K562 (cell line): ENCODE results near the gene SYMPK. TPM values are rescaled to one million over a fixed set of nuclear protein-coding genes. Genes with fewer than 3 reads are reported as not detected.

Experiments used
- ATAC-seq: fragments of 200-7000 bp; cut with Tn5 transposase; 3 replicates; pipeline ENCODE4 v1.9.1; 2020; ENCODE audit warnings: moderate library complexity
- BruUV-seq: library from RNA; stranded (reverse); fragments of 400-500 nt; replicated peaks from 2 replicates; lab custom pipeline; 2021; lab: Mats Ljungman, UMichigan
- CTCF ChIA-PET: fragments of 300-600 bp; formaldehyde crosslinking; extraction: SDS; loops from one replicate; lab custom pipeline; 2021; ENCODE audit warnings: low intra/inter-chr PET ratio; lab: Yijun Ruan, JAX
- POLR2A ChIA-PET: fragments of 300-600, 350-650 bp; sonication (Branson Sonifier 250); formaldehyde crosslinking; extraction: SDS; loops from one replicate; lab custom pipeline; 2021; ENCODE audit warnings: antibody characterized with exemption, inconsistent platforms; lab: Yijun Ruan, JAX
- DNase-seq, 4 experiments: peaks; one replicate each; pipeline versions ENCODE4 v3.0.0 to v3.0.0-alpha.2; 2011 to 2018; ENCODE audit warnings: low spot score in 3 of 4, mixed read lengths in 3 of 4; ENCODE audit errors: extremely low read depth in 1 of 4
- FAIRE-seq: peaks from 2 replicates; lab custom pipeline; 2011; peaks lifted over from hg19 to GRCh38; lab: Jason Lieb, UNC
- H2AFZ ChIP-seq: 2 replicates; pipeline ENCODE4 v1.6.0; 2011; ENCODE audit warnings: low read depth, low read length, control low read depth, inconsistent platforms
- H3K27ac ChIP-seq: fragments of 200-600 bp; 3 replicates; pipeline ENCODE4 v1.8.0; 2011; ENCODE audit warnings: low read depth, mild to moderate bottlenecking, control low read depth, inconsistent platforms, low read length, moderate library complexity, mixed read lengths; ENCODE audit errors: extremely low read depth
- H3K27me3 ChIP-seq, 2 experiments: fragments of 300-600 bp in 1 of 2; 2 replicates in 1 of 2; 3 replicates in 1 of 2; pipeline versions ENCODE4 v1.6.0 to v1.8.0; 2011; ENCODE audit warnings: inconsistent platforms in 2 of 2, low read length in 2 of 2, mild to moderate bottlenecking in 1 of 2, mixed read lengths in 1 of 2, moderate library complexity in 1 of 2; ENCODE audit not compliant: control insufficient read depth in 2 of 2, insufficient read depth in 2 of 2
- H3K36me3 ChIP-seq: fragments of 300-600 bp; 3 replicates; pipeline ENCODE4 v1.8.0; 2011; ENCODE audit warnings: mild to moderate bottlenecking, low read length, inconsistent platforms; ENCODE audit not compliant: control insufficient read depth, insufficient read depth
- H3K4me1 ChIP-seq, 2 experiments: fragments of 200-600 bp in 1 of 2; replicated peaks in 1 of 2; 2 replicates in 1 of 2; 3 replicates in 1 of 2; pipeline versions ENCODE4 v1.5.1 to v1.8.0; 2011; ENCODE audit warnings: inconsistent platforms in 2 of 2, low read length in 2 of 2, mild to moderate bottlenecking in 1 of 2, mixed read lengths in 1 of 2, moderate library complexity in 1 of 2; ENCODE audit not compliant: control insufficient read depth in 2 of 2, insufficient read depth in 2 of 2
- H3K4me2 ChIP-seq: 2 replicates; pipeline ENCODE4 v1.6.1; 2011; ENCODE audit warnings: low read length, control low read depth, inconsistent platforms, mixed read lengths; ENCODE audit not compliant: insufficient read depth
- H3K4me3 ChIP-seq: fragments of 200-600 bp; sonication (generic), shearing (Covaris generic); 2 replicates; pipeline ENCODE4 v1.5.1; 2016; ENCODE audit warnings: control low read depth, inconsistent platforms
- H3K79me2 ChIP-seq: fragments of 200-600 bp; 3 replicates; pipeline ENCODE4 v1.8.0; 2011; ENCODE audit warnings: low read length, inconsistent platforms; ENCODE audit not compliant: control insufficient read depth, insufficient read depth
- H3K9ac ChIP-seq, 2 experiments: 2 replicates each; pipeline versions ENCODE4 v1.6.0 to v1.6.1; 2011; ENCODE audit warnings: low read depth in 2 of 2, low read length in 2 of 2, control low read depth in 1 of 2, inconsistent platforms in 1 of 2, mild to moderate bottlenecking in 1 of 2, mixed read lengths in 1 of 2; ENCODE audit not compliant: insufficient read depth in 1 of 2
- H3K9me1 ChIP-seq: one replicate; pipeline ENCODE4 v1.6.0; 2011; ENCODE audit warnings: inconsistent platforms, mild to moderate bottlenecking, low read length, moderate library complexity; ENCODE audit not compliant: control insufficient read depth, insufficient read depth
- H3K9me3 ChIP-seq: replicated peaks from 2 replicates; pipeline ENCODE4 v1.5.1; 2011; ENCODE audit warnings: low read depth, low read length, inconsistent platforms; ENCODE audit not compliant: control insufficient read depth, insufficient read depth
- H4K20me1 ChIP-seq: replicated peaks from 2 replicates; pipeline ENCODE4 v1.6.1; 2011; ENCODE audit warnings: low read length, inconsistent platforms, mixed read lengths; ENCODE audit not compliant: control insufficient read depth, insufficient read depth
- BRD9 ChIP-seq: fragments of 450-650 bp; IDR thresholded peaks from 2 replicates; pipeline ENCODE4 v1.6.1; 2018; ENCODE audit warnings: low read depth; ENCODE audit not compliant: partially characterized antibody
- ESRRA ChIP-seq: fragments of 450-650 bp; IDR thresholded peaks from 2 replicates; pipeline ENCODE4 v1.6.1; 2014; ENCODE audit warnings: low read depth, mild to moderate bottlenecking, moderate library complexity, borderline replicate concordance
- GABPA ChIP-seq: fragments of 200-800 bp; sonication (Bioruptor generic); conservative IDR thresholded peaks from 2 replicates; pipeline ENCODE4 v1.6.1; 2016; ENCODE audit warnings: low read depth, missing genetic modification characterization, missing compliant biosample characterization
- MCM7 ChIP-seq, 2 experiments: fragments of 450-650 bp; IDR thresholded peaks; 2 replicates each; pipeline ENCODE4 v1.6.1; 2016 to 2018
- NFXL1 ChIP-seq: fragments of 450-650 bp; formaldehyde crosslinking; IDR thresholded peaks from 2 replicates; pipeline ENCODE4 v1.4.0; 2021; ENCODE audit warnings: mild to moderate bottlenecking
- POLR2AphosphoS5 ChIP-seq: IDR thresholded peaks from 2 replicates; pipeline ENCODE4 v1.6.1; 2011; ENCODE audit warnings: mild to moderate bottlenecking, low read depth, low read length, moderate library complexity; ENCODE audit not compliant: control insufficient read depth, insufficient read depth
- RAD51 ChIP-seq: fragments of 450-650 bp; IDR thresholded peaks from 2 replicates; pipeline ENCODE4 v1.7.1; 2016; ENCODE audit warnings: low read depth, mild to moderate bottlenecking, borderline replicate concordance
- RCOR1 ChIP-seq, 2 experiments: IDR thresholded peaks; 2 replicates each; pipeline ENCODE4 v1.6.1; 2012; ENCODE audit warnings: low read depth in 2 of 2, low read length in 2 of 2, borderline replicate concordance in 1 of 2, improper control_type of control experiment in 1 of 2
- ZFP36 ChIP-seq: fragments of 150-350 bp; IDR thresholded peaks from 2 replicates; pipeline ENCODE4 v1.6.1; 2018; ENCODE audit warnings: low read length, low read depth; ENCODE audit not compliant: partially characterized antibody
- ZNF24 ChIP-seq: fragments of 450-650 bp; IDR thresholded peaks from 2 replicates; pipeline ENCODE4 v1.6.1; 2016
- WGBS: fragments of 100-300 bp; shearing (Covaris generic); methylation state at CpG from one replicate; pipeline ENCODE4 v1.1.6; 2016; ENCODE audit warnings: low coverage, mixed read lengths; ENCODE audit not compliant: insufficient coverage; ENCODE audit errors: missing lambda C conversion rate; 5-methylcytosine and 5-hydroxymethylcytosine counted together
- in situ Hi-C: fragments of 300-500 bp; cut with MboI; formaldehyde crosslinking; loops from 4 replicates; pipeline ENCODE4 v1.15.0; 2018; ENCODE audit warnings: inconsistent platforms, mixed read lengths
- intact Hi-C: fragments of 100-400 bp; cut with micrococcal nuclease; formaldehyde crosslinking; loops from 2 replicates; pipeline ENCODE4 v1.14.2; 2022
- polyA plus RNA-seq, 8 experiments: library from polyadenylated mRNA; depleted of rRNA in 4 of 8; stranded (reverse) in 5 of 8; unstranded in 3 of 8; fragments of >200 nt; fragmentation: Nextera tagmentation in 2 of 8; fragmentation: Illumina TruSeq in 1 of 8; extraction: Ambion mirVana in 2 of 8; extraction: Trizol in 1 of 8; gene quantifications; 2 replicates each; pipeline versions ENCODE4 v1.2.1 to v1.2.3, GENCODE V29; 2011 to 2014; ENCODE audit warnings: inconsistent platforms in 1 of 8, missing spikeins in 1 of 8
- total RNA-seq, 7 experiments: library from RNA; depleted of rRNA in 6 of 7; stranded (reverse); fragments of >200 nt in 6 of 7; fragmentation: Illumina TruSeq in 2 of 7; extraction: Trizol in 2 of 7; gene quantifications; 2 replicates each; pipeline versions ENCODE4 v1.2.1 to v1.2.3, GENCODE V29; 2011 to 2021; ENCODE audit warnings: low replicate concordance in 1 of 7
- TF ChIP-seq, protein P1 (sequence below): fragments of 250-450 bp; sonication (Bioruptor Pico); IDR thresholded peaks from 2 replicates; pipeline ENCODE4 v1.4.0; 2020; ENCODE audit warnings: mild to moderate bottlenecking, moderate library complexity

SYMPK gene
- total and polyA plus RNA-seq, 9 of the 15 experiments (the other 6 are each of a cell fraction or from before 2014, with no cell fraction given): 0.73 to 95.5 (median 58.4) TPM

DNA sequence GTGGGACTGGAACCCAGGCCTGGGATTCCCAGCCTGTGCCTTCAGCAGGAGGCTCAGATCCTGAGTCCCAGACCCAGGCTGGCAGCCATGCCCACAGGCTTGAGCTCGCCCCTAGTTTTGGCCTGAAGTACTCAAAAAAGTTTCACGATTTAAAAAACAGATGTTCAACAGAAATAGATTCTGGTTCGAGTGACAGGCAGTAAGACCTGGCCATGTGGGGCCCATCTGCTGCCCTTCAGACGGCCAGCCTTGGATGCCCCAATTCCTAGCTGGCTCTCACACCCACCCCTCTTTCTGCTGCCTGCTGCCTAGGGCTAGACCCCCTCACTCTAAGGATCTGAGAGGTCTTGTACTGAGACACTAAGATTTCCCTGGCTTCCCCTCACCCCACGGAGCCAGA is 77.8 kb downstream of the SYMPK start:
- Histone ChIP-seq H3K9me1 (peaks cover 4% of the 10 kb centered on the region), H3K79me2 (no peaks in the 10 kb centered on the region), H3K27me3 (no peaks in the 10 kb centered on the region), H3K4me3 (no peak overlapping the region), H2AFZ (no peak overlapping the region), H3K27ac (no peak overlapping the region), H3K4me1 (peaks cover 11 to 48% of the 10 kb centered on the region in 2 experiments), H3K4me2 (no peak overlapping the region), H4K20me1 (0 out of 2 replicates have a peak, but pooled peaks cover 7% of the 10 kb centered on the region), H3K36me3 (peaks cover 48% of the 10 kb centered on the region; the same call in 2 of the 3 replicates), H3K9ac (peak overlapping the region in 1 of 2 experiments; percentile 29; a peak in 1 of 4 replicates), H3K9me3 (no peaks in the 10 kb centered on the region)
- in situ Hi-C loops (no loop called here), intact Hi-C loops (no loop called here)
- ATAC-seq: no peak
- TF ChIP-seq POLR2AphosphoS5 (0 out of 2 replicates have a peak, but pooled peaks have one; percentile 24), ESRRA (no peak)
- no TSS peak for BruUV-seq
- POLR2A ChIA-PET: interaction anchor here (7.7 kb wide), 1 partner anchor 14 kb away, joined by 70 read pairs; the partner anchor contains the start of gene SIX5
- CTCF ChIA-PET: no interaction called here
- DNase-seq: no peak
- 65% methylated on average over 5 of the region's 5 CpGs for WGBS
- no peak for FAIRE-seq

DNA sequence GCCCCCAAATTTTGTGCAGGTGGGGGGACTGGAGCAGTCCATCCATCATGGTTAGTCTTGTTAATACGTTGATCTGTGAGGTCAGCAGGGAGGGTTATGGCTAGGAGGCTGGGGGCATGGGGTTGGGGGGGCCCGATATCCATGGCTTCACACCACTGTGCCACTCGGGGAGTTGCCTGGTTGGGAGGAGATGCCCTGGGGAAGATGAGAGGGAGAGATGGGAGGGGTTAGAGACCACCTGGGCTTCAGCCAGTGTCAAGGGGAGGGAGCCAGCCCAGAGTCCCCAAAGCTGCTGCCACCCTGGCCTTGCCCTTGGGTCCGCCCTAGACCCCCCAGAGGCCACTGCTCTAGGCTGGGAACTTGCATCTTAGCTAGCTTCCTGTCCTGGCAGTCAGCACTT is 78.9 kb downstream of the SYMPK start:
- POLR2A ChIA-PET: interaction anchor here (0.6 to 7.7 kb wide), 2 partner anchors 13 to 102 kb away, joined by 4 to 70 read pairs; partner anchors contain the start of genes IRF2BP1 and SIX5
- Histone ChIP-seq H4K20me1 (0 out of 2 replicates have a peak, but pooled peaks cover 10% of the 10 kb centered on the region), H3K9ac (no peak overlapping the region), H3K9me3 (no peaks in the 10 kb centered on the region), H3K27ac (no peak overlapping the region), H3K79me2 (no peaks in the 10 kb centered on the region), H2AFZ (no peak overlapping the region), H3K36me3 (peaks cover 40% of the 10 kb centered on the region; the same call in 2 of the 3 replicates), H3K9me1 (peaks cover 4% of the 10 kb centered on the region), H3K4me1 (peaks cover 16 to 57% of the 10 kb centered on the region in 2 experiments), H3K4me2 (no peak overlapping the region), H3K27me3 (no peaks in the 10 kb centered on the region), H3K4me3 (no peak overlapping the region)
- DNase-seq: no peak
- no peak for ATAC-seq
- BruUV-seq: no TSS peak
- TF ChIP-seq RAD51: no peak
- no peak for TF ChIP-seq RCOR1 (IDR thresholded peaks at IDR 0.05; ENCODE audit: borderline replicate concordance in 1 of 2, low read depth in 2 of 2, low read length in 2 of 2)
- TF ChIP-seq GABPA (tag): no peak
- TF ChIP-seq ZFP36: no peak
- no peak for TF ChIP-seq ZNF24
- TF ChIP-seq, protein P1, sequence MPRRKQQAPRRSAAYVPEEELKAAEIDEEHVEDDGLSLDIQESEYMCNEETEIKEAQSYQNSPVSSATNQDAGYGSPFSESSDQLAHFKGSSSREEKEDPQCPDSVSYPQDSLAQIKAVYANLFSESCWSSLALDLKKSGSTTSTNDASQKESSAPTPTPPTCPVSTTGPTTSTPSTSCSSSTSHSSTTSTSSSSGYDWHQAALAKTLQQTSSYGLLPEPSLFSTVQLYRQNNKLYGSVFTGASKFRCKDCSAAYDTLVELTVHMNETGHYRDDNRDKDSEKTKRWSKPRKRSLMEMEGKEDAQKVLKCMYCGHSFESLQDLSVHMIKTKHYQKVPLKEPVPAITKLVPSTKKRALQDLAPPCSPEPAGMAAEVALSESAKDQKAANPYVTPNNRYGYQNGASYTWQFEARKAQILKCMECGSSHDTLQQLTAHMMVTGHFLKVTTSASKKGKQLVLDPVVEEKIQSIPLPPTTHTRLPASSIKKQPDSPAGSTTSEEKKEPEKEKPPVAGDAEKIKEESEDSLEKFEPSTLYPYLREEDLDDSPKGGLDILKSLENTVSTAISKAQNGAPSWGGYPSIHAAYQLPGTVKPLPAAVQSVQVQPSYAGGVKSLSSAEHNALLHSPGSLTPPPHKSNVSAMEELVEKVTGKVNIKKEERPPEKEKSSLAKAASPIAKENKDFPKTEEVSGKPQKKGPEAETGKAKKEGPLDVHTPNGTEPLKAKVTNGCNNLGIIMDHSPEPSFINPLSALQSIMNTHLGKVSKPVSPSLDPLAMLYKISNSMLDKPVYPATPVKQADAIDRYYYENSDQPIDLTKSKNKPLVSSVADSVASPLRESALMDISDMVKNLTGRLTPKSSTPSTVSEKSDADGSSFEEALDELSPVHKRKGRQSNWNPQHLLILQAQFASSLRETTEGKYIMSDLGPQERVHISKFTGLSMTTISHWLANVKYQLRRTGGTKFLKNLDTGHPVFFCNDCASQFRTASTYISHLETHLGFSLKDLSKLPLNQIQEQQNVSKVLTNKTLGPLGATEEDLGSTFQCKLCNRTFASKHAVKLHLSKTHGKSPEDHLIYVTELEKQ (CRISPR knock-in tag): no peak
- no peak for TF ChIP-seq BRD9
- TF ChIP-seq NFXL1: no peak
- TF ChIP-seq MCM7 (IDR thresholded peaks at IDR 0.05): no peak
- in situ Hi-C loops (no loop called here), intact Hi-C loops (no loop called here)
- FAIRE-seq: no peak
- CTCF ChIA-PET: no interaction called here
- WGBS: 67% methylated on average over 3 of the region's 4 CpGs
